Mesendoderm (in vitro differentiated cells): ENCODE data around the gene SYDE1. TPM values are rescaled to one million over a fixed set of nuclear protein-coding genes. Genes with fewer than 3 reads are reported as not detected.

ENCODE experiments used
- small RNA-seq: library from polyadenylated mRNA; stranded (forward); fragments of <200 nt; extraction: miRNeasy Mini kit (QIAGEN cat#:217004); gene quantifications from one replicate; pipeline ENCODE3, GENCODE V24; 2013; ENCODE audit not compliant: insufficient read depth

The SYDE1 gene

Small RNAs within 50 kb of the gene (small RNA-seq; reads per million reads assigned to genes)
- not detected for gene RNU6-782P
